Tibial nerve (tissue), 4 donors: ENCODE results near the gene FBF1. TPM values are rescaled to one million over a fixed set of nuclear protein-coding genes. Genes with fewer than 3 reads are reported as not detected.
A peak's percentile ranks its signal among the peaks of the same experiment; 100 is the strongest.

Experiments used
- DNase-seq, 2 donors: peaks; one replicate each; pipeline ENCODE4 v3.0.0-alpha.2; 2019; ENCODE audit warnings: low spot score in 2 of 2
- H3K27ac ChIP-seq, 4 donors: fragments of 200-600 bp; sonication (generic) in 3 of 4; one replicate each; pipeline ENCODE4 v1.5.1; 2017 to 2019; ENCODE audit warnings: mild to moderate bottlenecking in 1 of 4
- H3K27me3 ChIP-seq, 2 donors: fragments of 200-600 bp; sonication (generic) in 1 of 2; one replicate each; pipeline versions ENCODE4 v1.5.1 to v1.6.0; 2017 to 2019
- H3K36me3 ChIP-seq, 3 donors: fragments of 200-600 bp; sonication (generic); one replicate each; pipeline ENCODE4 v1.5.1; 2018 to 2019
- H3K4me1 ChIP-seq, 4 donors: fragments of 200-600 bp; sonication (generic) in 3 of 4; one replicate each; pipeline ENCODE4 v1.5.1; 2017 to 2019
- H3K4me3 ChIP-seq, 4 donors: fragments of 200-600 bp; sonication (generic) in 3 of 4; one replicate each; pipeline ENCODE4 v1.5.1; 2017 to 2019; ENCODE audit warnings: mild to moderate bottlenecking in 1 of 4, moderate library complexity in 1 of 4
- H3K9me3 ChIP-seq, 4 donors: fragments of 200-600 bp; sonication (generic) in 3 of 4; one replicate each; pipeline ENCODE4 v1.5.1; 2017 to 2019
- EP300 ChIP-seq, 2 donors: sonication (generic); formaldehyde crosslinking; IDR thresholded peaks; one replicate each; pipeline ENCODE4 v1.6.1; 2017; ENCODE audit warnings: antibody characterized with exemption in 2 of 2, mild to moderate bottlenecking in 1 of 2
- POLR2A ChIP-seq, 2 donors: fragments of 450-650 bp; IDR thresholded peaks; one replicate each; pipeline ENCODE4 v1.6.1; 2017; ENCODE audit warnings: antibody characterized with exemption in 2 of 2, mild to moderate bottlenecking in 2 of 2, moderate library complexity in 2 of 2
- WGBS, 2 donors: methylation state at CpG; one replicate each; pipeline ENCODE4 v1.1.5; 2018; 5-methylcytosine and 5-hydroxymethylcytosine counted together
- total RNA-seq, 4 donors: library from RNA; depleted of rRNA; stranded (reverse); fragments of >200 nt; gene quantifications; one replicate each; pipeline ENCODE4 v1.1.0, GENCODE V29; 2016
- TF ChIP-seq, protein P1 (sequence below), 5 experiments: fragments of 200-600 bp in 3 of 5; fragments of 450-650 bp in 2 of 5; sonication (generic) in 3 of 5; IDR thresholded peaks; one replicate each; pipeline ENCODE4 v1.5.1; 2016 to 2019; ENCODE audit warnings: antibody characterized with exemption in 5 of 5, mild to moderate bottlenecking in 3 of 5, moderate library complexity in 2 of 5

The FBF1 gene, protein sequence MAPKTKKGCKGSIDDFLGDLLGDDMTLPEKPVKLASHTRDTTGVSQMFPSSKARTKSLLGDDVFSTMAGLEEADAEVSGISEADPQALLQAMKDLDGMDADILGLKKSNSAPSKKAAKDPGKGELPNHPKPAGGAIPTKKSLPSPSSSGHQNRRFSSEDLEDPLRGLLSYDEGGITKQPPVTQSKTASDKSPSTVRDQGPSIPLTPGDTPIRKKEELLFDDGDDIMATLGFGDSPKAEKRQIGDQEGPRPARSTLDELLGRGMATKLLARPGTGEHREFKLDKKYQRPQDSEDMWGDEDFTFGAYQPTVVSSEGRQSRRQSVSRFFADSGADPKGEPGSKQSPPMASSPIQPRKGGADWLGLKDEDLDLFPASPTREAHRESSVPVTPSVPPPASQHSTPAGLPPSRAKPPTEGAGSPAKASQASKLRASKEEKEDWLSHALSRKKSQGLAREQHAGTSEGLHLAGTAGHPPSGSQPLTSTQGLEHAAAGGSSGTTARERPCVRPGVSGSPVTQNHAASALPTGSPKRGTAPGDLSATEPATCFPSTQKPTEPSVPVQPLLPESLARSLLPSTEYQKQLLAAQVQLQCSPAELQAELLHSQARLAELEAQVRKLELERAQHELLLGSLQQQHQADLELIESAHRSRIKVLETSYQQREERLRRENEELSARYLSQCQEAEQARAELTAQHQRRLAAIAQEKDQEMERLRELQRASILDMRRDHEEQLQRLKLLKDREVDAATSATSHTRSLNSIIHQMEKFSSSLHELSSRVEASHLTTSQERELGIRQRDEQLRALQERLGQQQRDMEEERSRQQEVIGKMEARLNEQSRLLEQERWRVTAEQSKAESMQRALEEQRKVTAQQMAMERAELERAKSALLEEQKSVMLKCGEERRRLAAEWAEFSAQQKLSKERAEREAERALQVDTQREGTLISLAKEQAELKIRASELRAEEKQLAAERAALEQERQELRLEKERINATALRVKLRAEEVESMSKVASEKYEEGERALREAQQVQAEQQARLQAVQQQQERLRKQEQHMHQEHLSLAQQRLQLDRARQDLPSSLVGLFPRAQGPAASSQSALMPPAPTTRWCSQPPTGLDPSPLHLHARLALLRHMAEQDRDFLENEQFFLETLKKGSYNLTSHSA
- 10 to 100 TPM; 19.9 to 32.4 (median 25.7) TPM for total RNA-seq

DNA sequence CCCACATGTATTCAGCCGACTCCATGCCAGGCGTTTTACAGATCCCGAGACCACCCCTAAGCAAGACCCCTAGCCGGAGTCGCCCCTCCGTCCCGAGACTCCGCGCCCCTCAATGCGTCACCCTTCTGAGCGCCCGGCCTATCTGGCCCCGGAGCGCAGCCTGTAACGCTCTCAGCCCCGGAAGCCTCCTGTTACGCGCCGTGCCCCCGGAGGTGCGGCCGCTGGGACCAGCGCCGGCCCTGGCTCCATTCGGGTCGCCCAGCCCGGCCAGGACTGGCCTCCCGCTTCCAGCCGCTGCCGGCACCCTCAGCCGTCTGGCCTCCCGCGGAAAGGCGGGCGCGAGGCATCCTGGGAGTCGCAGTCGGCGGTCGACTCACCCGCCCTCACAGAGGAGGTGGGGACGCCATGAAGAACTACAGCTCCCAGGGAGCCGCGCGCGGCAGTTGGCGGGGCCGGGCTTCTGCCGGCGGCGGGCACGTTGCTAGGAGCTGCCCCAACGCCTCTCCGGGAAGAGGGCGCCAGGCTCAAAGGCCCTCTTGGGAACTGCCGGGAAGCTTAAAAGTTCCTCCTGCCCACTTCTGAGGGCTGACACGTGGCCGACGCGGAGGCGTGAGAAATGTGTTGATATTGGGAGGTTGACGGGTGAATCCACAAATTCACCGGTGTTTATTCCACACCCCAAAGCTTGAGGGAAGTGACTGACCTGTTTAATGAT, at the start of gene FBF1:
FBF1 (minus strand) TSS at position 316 of the 715 bp plus-strand sequence. CDS start 2,893 bp downstream, outside the sequence.
- H3K9me3 ChIP-seq: no peaks in the 10 kb centered on the region
- WGBS, 2 donors: 0 to 1% methylated on average over 39 to 49 of the region's 63 CpGs
- peaks cover 0 to 24% (median 0%) of the 10 kb centered on the region in 3 donors for H3K36me3 ChIP-seq
- TF ChIP-seq EP300 (IDR thresholded peaks at IDR 0.05) (peak; percentile 87 to 89), POLR2A (IDR thresholded peaks at IDR 0.05) (peak; percentile 28 to 72)
- TF ChIP-seq, protein P1, sequence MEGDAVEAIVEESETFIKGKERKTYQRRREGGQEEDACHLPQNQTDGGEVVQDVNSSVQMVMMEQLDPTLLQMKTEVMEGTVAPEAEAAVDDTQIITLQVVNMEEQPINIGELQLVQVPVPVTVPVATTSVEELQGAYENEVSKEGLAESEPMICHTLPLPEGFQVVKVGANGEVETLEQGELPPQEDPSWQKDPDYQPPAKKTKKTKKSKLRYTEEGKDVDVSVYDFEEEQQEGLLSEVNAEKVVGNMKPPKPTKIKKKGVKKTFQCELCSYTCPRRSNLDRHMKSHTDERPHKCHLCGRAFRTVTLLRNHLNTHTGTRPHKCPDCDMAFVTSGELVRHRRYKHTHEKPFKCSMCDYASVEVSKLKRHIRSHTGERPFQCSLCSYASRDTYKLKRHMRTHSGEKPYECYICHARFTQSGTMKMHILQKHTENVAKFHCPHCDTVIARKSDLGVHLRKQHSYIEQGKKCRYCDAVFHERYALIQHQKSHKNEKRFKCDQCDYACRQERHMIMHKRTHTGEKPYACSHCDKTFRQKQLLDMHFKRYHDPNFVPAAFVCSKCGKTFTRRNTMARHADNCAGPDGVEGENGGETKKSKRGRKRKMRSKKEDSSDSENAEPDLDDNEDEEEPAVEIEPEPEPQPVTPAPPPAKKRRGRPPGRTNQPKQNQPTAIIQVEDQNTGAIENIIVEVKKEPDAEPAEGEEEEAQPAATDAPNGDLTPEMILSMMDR (IDR thresholded peaks at IDR 0.05): peak in 1 of 5 experiments; percentile 31
- peak within 1 kb of the TSS in 3 of 4 donors; percentile 70 to 86 (median 84) for H3K27ac ChIP-seq
- H3K27me3 ChIP-seq: no peaks in the 10 kb centered on the region
- peaks cover 0 to 18% (median 12%) of the 10 kb centered on the region in 4 donors for H3K4me1 ChIP-seq
- peak; percentile 77 to 80 for DNase-seq
- H3K4me3 ChIP-seq: peak within 1 kb of the TSS; percentile 65 to 95 (median 88)

DNA sequence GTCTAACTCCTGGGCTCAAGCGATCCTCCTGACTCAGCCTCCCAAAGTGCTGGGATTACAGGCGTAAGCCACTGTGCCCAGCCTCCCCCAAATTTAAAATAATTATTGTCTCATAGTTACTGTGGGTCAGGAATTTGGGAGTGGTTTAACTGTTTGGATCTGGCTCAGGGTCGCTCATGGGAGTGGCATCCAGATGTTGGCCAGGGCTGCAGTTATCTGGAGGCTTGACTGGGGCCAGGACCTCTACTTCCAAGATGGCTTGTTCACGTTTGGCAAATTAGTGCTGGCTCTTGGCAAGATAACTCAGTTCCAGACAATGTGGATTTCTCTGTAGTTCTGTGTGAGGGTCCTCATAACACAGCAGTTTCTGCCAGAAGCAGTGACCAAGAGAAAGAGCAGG, 46.2 kb upstream of the FBF1 start:
- H3K4me1 ChIP-seq: peaks cover 0 to 28% (median 2%) of the 10 kb centered on the region in 4 donors
- WGBS, 2 donors: 65 to 75% methylated on average over 4 of the region's 4 CpGs
- H3K4me3 ChIP-seq: no peak overlapping the region
- peaks cover 0 to 18% (median 0%) of the 10 kb centered on the region in 3 donors for H3K36me3 ChIP-seq
- no peak overlapping the region for H3K27ac ChIP-seq
- TF ChIP-seq POLR2A (IDR thresholded peaks at IDR 0.05) (no peak), EP300 (IDR thresholded peaks at IDR 0.05) (no peak)
- TF ChIP-seq, protein P1 (IDR thresholded peaks at IDR 0.05): no peak
- H3K9me3 ChIP-seq: no peaks in the 10 kb centered on the region
- no peaks in the 10 kb centered on the region for H3K27me3 ChIP-seq
- no peak for DNase-seq

DNA sequence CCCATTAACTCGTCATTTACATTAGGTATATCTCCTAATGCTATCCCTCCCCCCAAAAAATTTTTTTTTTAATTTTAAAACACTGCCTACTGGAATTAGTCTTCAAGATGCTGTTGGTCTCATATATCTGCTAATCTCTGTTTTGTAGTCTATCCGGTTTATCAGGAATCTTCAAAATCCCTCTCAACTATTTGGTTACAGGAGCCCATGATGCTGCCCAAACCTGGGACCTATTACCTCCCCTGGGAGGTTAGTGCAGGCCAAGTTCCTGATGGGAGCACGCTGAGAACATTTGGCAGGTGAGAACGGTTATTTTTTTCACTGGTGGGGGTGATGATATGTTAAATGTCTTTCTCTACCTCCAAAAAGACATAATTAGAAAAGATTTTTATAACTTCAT, 45.1 kb upstream of the FBF1 start:
- peaks cover 0 to 34% (median 3%) of the 10 kb centered on the region in 4 donors for H3K4me1 ChIP-seq
- WGBS, 2 donors: 91 to 93% methylated on average over 4 of the region's 4 CpGs
- no peak for DNase-seq
- H3K9me3 ChIP-seq: no peaks in the 10 kb centered on the region
- H3K4me3 ChIP-seq: no peak overlapping the region
- TF ChIP-seq EP300 (IDR thresholded peaks at IDR 0.05) (no peak), POLR2A (IDR thresholded peaks at IDR 0.05) (no peak)
- TF ChIP-seq, protein P1 (IDR thresholded peaks at IDR 0.05): no peak
- peaks cover 0 to 10% (median 0%) of the 10 kb centered on the region in 3 donors for H3K36me3 ChIP-seq
- no peak overlapping the region for H3K27ac ChIP-seq
- H3K27me3 ChIP-seq: no peaks in the 10 kb centered on the region

DNA sequence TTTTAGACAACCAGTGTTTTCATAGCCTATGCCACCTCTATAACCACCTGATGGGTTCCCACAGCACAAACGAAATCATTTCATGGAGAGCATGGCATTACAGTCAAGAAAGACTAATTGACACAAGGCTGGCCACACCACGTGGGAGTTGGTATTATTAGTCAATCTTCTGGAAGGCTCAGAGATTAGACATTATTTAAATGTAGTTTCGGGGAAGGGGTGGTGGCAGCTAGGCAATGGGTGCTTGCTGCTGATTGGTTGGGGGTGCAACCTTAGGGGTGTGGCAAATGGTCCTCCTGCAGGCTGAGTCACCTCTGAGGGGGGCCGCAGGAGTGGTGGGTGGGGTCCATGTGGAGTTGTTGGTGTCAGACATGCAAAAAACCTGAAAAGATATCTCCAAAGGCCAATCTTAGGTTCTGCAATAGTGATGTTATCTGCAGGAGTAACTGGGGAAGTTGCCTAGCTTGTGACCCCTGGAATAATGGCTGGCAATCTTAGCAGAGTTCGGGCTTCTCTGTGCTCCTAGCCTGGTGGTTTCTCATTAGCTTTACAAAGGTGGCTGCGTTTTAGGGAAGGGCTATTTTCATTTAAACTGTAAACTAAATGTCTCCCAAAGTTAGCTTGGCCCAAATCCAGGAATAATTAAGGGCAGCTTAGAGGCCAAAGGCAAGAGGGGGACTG, 42.8 kb upstream of the FBF1 start:
- no peak overlapping the region for H3K4me3 ChIP-seq
- H3K9me3 ChIP-seq: no peaks in the 10 kb centered on the region
- TF ChIP-seq EP300 (IDR thresholded peaks at IDR 0.05) (no peak), POLR2A (IDR thresholded peaks at IDR 0.05) (no peak)
- TF ChIP-seq, protein P1 (IDR thresholded peaks at IDR 0.05): no peak
- 43 to 46% methylated on average over 6 of the region's 6 CpGs for WGBS, 2 donors
- peaks cover 0 to 43% (median 7%) of the 10 kb centered on the region in 4 donors for H3K4me1 ChIP-seq
- no peaks in the 10 kb centered on the region for H3K36me3 ChIP-seq
- no peaks in the 10 kb centered on the region for H3K27me3 ChIP-seq
- H3K27ac ChIP-seq: peak overlapping the region; percentile 9 to 93 (median 40)
- DNase-seq: no peak
